Caki2 (cell line): ENCODE results near the gene TAS2R42. TPM values are rescaled to one million over a fixed set of nuclear protein-coding genes. Genes with fewer than 3 reads are reported as not detected.

Source experiments
- DNase-seq: peaks from one replicate; pipeline ENCODE4 v3.0.0-alpha.2; 2015; ENCODE audit warnings: low read depth
- in situ Hi-C: cut with HindIII; loops from 2 replicates; pipeline ENCODE4 v1.10.0; 2016; ENCODE audit warnings: low sequenced_read_pairs, low pct_unique_long_range_greater_than_20kb, mixed read lengths
- total RNA-seq: library from RNA; depleted of rRNA; stranded (reverse); fragments of >200 nt; shearing (Covaris generic); gene quantifications from 2 replicates; pipeline ENCODE4 v1.2.3, GENCODE V29; 2014; ENCODE audit warnings: low replicate concordance; rRNA removed

Gene TAS2R42
- total RNA-seq = not detected in 2 replicates

- DNase-seq = no peak
- in situ Hi-C loops = no loop called here
Measured at GRCh38 chr12:11186837-11187236, at the start of gene TAS2R42. Gene TAS2R42, minus strand, starts transcription at chr12:11186937. Its CDS starts 0 bp downstream, at chr12:11186937.

DNA sequence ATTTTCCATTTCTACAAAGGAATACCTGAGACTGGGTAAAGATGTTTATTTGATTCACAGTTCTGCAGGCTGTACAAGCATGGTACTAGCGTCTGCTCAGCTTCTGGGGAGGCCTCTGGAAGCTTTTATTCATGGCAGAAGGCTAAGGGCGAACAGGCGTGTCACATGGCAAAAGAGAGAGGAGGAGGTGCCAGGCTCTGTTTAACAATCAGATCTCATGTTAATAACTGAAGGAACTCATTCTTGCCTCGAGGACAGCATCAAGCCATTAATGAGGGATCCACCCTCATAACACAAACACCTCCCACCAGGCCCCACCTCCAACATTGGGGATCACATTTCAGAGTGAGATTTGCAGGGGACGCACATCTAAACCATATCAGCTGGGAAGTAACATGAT, 46.8 kb upstream of the TAS2R42 start:
- in situ Hi-C loops = no loop called here
- DNase-seq = no peak

DNA sequence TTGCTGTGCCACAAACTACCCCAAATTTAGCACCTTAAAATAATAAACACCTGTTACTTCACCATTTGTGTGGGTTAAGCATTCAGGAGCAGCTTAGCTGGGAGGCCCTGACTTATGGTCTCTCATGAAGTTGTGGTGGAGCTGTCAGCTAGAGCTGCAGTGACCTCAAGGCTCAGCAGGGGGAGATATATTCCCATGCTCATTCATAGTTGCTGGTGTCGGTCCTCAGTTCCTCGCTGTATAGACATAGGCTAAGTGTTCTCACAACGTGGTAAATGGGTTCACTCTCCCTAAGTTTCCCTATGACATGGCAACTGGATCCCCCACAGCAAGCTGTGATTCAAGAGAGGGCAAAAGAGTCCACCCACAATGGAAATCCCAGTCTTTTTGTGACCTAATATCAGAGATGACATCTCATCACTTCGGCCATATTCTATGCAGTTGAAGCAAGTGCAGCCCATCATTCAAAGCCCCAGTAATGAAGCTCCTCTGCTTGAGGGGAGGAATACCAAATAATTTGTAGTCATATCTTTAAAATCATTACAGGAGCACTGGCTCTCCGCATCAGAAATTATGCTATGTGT, 41.7 kb upstream of the TAS2R42 start:
- peak; percentile 23 for DNase-seq
- in situ Hi-C loops = no loop called here

DNA sequence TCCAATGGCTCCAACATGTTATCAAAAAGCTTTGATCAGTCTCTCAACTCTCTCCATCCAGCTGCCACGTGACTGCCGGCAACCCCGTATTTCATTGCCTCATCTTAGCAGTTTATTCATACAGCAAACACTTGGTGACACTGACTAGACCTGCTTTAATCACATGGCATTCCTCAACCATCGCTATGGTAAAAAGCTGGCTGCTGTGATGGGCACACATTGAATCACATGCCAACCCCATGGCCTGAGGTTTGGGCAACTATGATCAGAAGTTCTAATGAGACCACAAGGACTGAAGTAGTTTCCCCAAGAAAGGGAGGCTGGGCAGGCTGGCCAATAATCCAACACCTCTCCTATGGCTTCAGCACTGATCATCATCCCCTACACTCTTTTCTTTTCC, 40.6 kb upstream of the TAS2R42 start:
- no peak for DNase-seq
- in situ Hi-C loops = no loop called here

GRCh38 chr12:11209113-11209512, 22.4 kb upstream of the TAS2R42 start:
- no peak for DNase-seq
- in situ Hi-C loops = no loop called here

DNA sequence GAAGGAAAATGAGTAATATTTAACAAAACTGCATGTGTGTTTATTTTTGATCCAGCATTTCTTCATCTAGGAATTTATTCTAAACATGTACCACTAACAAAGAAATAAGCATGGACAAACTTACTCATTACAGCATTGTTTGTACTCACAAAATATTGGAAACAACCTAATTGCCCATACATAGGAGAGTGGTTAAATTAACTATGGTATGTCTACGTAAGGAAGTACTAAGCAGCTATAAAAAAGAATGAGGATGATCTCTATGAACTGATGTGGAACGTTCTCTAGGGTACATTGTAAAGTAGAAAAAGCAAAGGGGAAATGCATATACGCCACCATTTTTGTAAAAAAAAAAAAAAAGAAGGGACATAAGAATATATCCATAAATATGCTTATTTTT, 17.4 kb upstream of the TAS2R42 start:
- in situ Hi-C loops = no loop called here
- no peak for DNase-seq

DNA sequence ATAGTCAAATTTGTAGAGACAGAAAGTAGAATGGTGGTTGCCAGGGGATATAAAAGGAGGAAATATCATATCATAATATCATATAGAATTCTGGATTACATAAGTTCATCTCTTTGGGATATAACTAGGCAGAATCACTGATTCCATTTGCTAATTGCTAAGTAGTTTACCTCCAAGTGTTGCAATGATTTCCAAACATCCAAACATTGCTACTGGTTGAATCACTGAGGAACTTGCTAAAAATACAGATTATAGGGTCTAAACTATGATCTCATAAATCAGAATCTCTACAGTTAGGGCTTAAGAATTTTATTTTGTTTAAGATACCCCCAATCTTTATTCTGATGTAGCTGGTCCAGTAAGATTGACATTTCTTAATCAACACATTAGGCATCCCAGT, 16.1 kb upstream of the TAS2R42 start:
- DNase-seq = no peak
- in situ Hi-C loops = no loop called here

DNA sequence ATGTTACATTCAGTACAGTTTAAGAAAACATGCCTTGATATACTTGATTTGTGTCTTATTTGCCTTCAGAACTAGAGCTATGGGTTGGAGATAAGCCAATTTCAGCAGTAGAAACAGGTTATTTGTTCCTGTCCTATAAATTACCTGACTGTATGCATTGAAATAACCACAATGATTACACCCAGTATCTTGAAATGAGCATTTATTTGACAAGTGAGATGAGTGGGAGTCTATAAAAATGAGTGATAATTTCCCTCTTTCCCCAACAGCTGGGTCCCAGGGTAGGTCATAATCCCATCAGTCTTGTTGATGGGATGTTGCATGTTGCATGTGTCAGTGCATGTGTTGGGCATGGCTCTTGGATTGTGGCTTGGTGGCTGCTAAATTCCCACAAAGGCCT, 3.7 kb downstream of the TAS2R42 start:
- in situ Hi-C loops = no loop called here
- DNase-seq = no peak

DNA sequence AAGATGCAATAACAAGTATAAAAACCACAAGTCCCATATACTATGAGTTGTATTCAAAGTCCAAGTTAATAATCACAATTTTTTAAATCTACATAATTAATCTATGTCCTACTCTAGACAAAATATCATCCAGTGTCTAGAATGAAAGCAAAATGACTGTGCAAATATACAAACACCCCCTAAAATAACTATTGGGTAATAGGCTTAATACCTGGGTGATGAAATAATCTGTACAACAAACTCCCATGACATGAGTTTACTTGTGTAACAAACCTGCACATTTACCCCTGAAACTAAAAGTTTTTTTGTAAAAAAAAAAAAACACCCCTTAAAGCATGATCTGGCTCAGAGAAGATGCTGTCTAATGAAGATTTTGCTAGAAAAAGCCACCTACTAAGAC, 4.2 kb downstream of the TAS2R42 start:
- in situ Hi-C loops = no loop called here
- no peak for DNase-seq

- no peak for DNase-seq
- in situ Hi-C loops = no loop called here
Measured at GRCh38 chr12:11178250-11178649, 8.5 kb downstream of the TAS2R42 start.

DNA sequence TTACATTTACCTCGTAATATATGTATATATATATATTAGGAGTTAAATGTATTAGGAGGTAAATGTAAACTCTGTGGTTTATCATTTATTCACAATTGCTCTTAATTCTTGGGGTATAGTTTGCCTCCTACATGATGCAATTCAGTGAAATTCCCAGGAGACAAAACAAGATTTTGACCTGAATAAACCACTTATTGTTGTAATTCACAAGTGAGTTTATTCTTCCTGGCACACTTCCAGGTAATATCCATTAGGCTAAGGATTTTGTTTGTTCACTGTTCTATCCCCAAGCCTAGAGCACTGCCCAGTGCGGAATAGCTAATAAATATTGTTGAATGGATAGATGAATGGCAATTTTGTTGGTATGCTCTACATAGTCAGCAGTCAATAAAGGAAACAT, 12.7 kb downstream of the TAS2R42 start:
- in situ Hi-C loops = no loop called here
- no peak for DNase-seq

- no peak for DNase-seq
- in situ Hi-C loops = no loop called here
Measured at GRCh38 chr12:11171969-11172675, 14.6 kb downstream of the TAS2R42 start.

- peak; percentile 88 for DNase-seq
- in situ Hi-C loops = no loop called here
Measured at GRCh38 chr12:11171145-11171968, 15.4 kb downstream of the TAS2R42 start, which contains the start of gene SMIM10L1. Gene SMIM10L1, plus strand, starts transcription at chr12:11171194. Its CDS starts 163 bp downstream, at chr12:11171357.

DNA sequence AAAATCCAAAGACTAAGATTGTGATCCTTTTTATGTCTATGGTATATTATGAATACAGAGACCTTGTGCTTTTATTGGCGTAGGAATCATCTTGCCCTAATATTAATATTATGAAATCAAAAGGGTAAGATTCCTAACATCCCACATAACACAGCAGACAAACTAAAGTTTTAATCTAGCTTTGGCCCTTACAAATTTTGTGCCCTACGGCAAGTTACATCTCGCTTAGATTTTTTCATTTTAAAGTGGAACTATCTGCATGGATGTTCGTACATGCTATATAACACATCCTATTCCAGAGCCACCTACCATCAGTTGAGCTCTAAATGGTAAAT, 16.0 kb downstream of the TAS2R42 start:
- in situ Hi-C loops = no loop called here

DNA sequence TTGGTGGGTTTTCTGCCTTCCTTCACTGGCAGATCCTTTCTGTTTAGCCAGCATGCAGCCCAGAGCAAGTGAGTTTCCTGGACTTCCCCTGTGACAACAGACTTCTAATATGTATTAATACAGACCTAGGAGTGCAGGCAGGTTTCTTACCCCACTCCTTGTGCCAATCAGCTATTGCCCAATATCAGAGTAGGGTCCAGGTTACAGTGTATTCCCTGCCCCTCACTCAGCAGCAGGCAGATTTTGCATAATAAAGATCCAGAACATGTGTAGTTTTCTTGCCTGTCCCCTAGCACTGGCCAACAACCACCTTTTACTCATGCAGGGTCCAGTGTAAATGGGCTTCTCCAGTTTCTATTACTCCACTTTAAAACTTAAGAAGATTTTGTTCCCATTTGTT, 20.4 kb downstream of the TAS2R42 start:
- in situ Hi-C loops = no loop called here
- DNase-seq = no peak

More for the DNA sequence above, 16.0 kb downstream of the TAS2R42 start:
- no peak for DNase-seq

GRCh38 chr12:11164384-11164783, 22.4 kb downstream of the TAS2R42 start:
- in situ Hi-C loops = no loop called here
- no peak for DNase-seq

- no peak for DNase-seq
- in situ Hi-C loops = no loop called here
Measured at GRCh38 chr12:11162502-11162901, 24.2 kb downstream of the TAS2R42 start.

- no peak for DNase-seq
- in situ Hi-C loops = no loop called here
Measured at GRCh38 chr12:11158885-11159444, 27.8 kb downstream of the TAS2R42 start.

- in situ Hi-C loops = no loop called here
- DNase-seq = no peak
Measured at GRCh38 chr12:11154400-11154925, 32.3 kb downstream of the TAS2R42 start.
